GM19193 (cell line): Measurements from ENCODE around the gene SEZ6.

Experiments used
- POLR2A ChIP-seq: IDR thresholded peaks from 4 replicates; pipeline ENCODE4 v1.6.1; 2011; ENCODE audit not compliant: insufficient read depth, insufficient read length; ENCODE audit errors: extremely low read depth

The SEZ6 gene

GRCh38 chr17:29041571-29041970, 35.7 kb upstream of the SEZ6 start:
- TF ChIP-seq POLR2A: no peak

GRCh38 chr17:29041091-29041490, 35.3 kb upstream of the SEZ6 start:
- no peak for TF ChIP-seq POLR2A

- TF ChIP-seq POLR2A: no peak
These were observed 34.1 kb upstream of the SEZ6 start for GRCh38 chr17:29039764-29040598.

- no peak for TF ChIP-seq POLR2A
These were observed 32.4 kb upstream of the SEZ6 start for GRCh38 chr17:29038085-29038795.

- no peak for TF ChIP-seq POLR2A
These were observed 31.9 kb upstream of the SEZ6 start for GRCh38 chr17:29037739-29038084.

- no peak for TF ChIP-seq POLR2A
These were observed 30.8 kb upstream of the SEZ6 start for GRCh38 chr17:29036584-29036983.

- TF ChIP-seq POLR2A: no peak
These were observed 28.7 kb upstream of the SEZ6 start for GRCh38 chr17:29034510-29034909.

- no peak for TF ChIP-seq POLR2A
These were observed 27.0 kb upstream of the SEZ6 start for GRCh38 chr17:29032857-29033197.

- TF ChIP-seq POLR2A: no peak
These were observed 26.4 kb upstream of the SEZ6 start for GRCh38 chr17:29032013-29032856.

- no peak for TF ChIP-seq POLR2A
These were observed 25.7 kb upstream of the SEZ6 start for GRCh38 chr17:29031488-29031887.

GRCh38 chr17:29024316-29024952, 18.6 kb upstream of the SEZ6 start:
- no peak for TF ChIP-seq POLR2A

GRCh38 chr17:29022074-29022473, 16.2 kb upstream of the SEZ6 start:
- TF ChIP-seq POLR2A: no peak

GRCh38 chr17:29021226-29021625, 15.4 kb upstream of the SEZ6 start:
- TF ChIP-seq POLR2A: no peak

- no peak for TF ChIP-seq POLR2A
These were observed 14.7 kb upstream of the SEZ6 start for GRCh38 chr17:29020576-29020975.
